Stimulated activated CD4-positive, alpha-beta T cell treated with anti-CD3 and anti-CD28 coated beads, Interleukin-2, amount 100 ng/mL, for 24 hours (primary cell): ENCODE data around the gene MCM10.
"Not testable (repeated sequence)": the region's sequence is repeated elsewhere in the genome, so short reads cannot be mapped to it uniquely, and the experiment has no call there.

Experiments used
- DNase-seq, 2 donors: peaks; one replicate each; pipeline ENCODE4 v3.0.0-alpha.2; 2020

MCM10 gene

GRCh38 chr10:13222566-13222965 is 61.2 kb downstream of the MCM10 start:
- DNase-seq: no peak

GRCh38 chr10:13223241-13223640 is 61.9 kb downstream of the MCM10 start:
- no peak for DNase-seq

GRCh38 chr10:13224210-13224995 is 63.0 kb downstream of the MCM10 start:
- DNase-seq: no peak

- DNase-seq: no peak
Measured at GRCh38 chr10:13225601-13226000, 64.2 kb downstream of the MCM10 start.

- no peak for DNase-seq
Measured at GRCh38 chr10:13227031-13227430, 65.7 kb downstream of the MCM10 start.

GRCh38 chr10:13231190-13231589 is 69.8 kb downstream of the MCM10 start:
- DNase-seq: no peak

- DNase-seq: no peak
Measured at GRCh38 chr10:13231808-13232207, 70.5 kb downstream of the MCM10 start.

GRCh38 chr10:13233358-13233757 is 72.0 kb downstream of the MCM10 start:
- DNase-seq: no peak

GRCh38 chr10:13234172-13234571 is 72.8 kb downstream of the MCM10 start, which contains the start of gene UCMA:
Gene UCMA, minus strand, starts transcription at chr10:13234374. Its CDS starts 116 bp downstream, at chr10:13234258.
- DNase-seq: no peak

- DNase-seq: not testable (repeated sequence)
Measured at GRCh38 chr10:13234736-13235135, 73.4 kb downstream of the MCM10 start.

- no peak for DNase-seq
Measured at GRCh38 chr10:13236638-13237037, 75.3 kb downstream of the MCM10 start.

- DNase-seq: no peak
Measured at GRCh38 chr10:13238271-13239077, 77.1 kb downstream of the MCM10 start.

GRCh38 chr10:13239923-13240322 is 78.6 kb downstream of the MCM10 start:
- DNase-seq: no peak

- no peak for DNase-seq
Measured at GRCh38 chr10:13241613-13242012, 80.3 kb downstream of the MCM10 start.

- DNase-seq: not testable (repeated sequence)
Measured at GRCh38 chr10:13242260-13242659, 80.9 kb downstream of the MCM10 start.

- DNase-seq: no peak
Measured at GRCh38 chr10:13247246-13247645, 85.9 kb downstream of the MCM10 start.

GRCh38 chr10:13247784-13248183 is 86.4 kb downstream of the MCM10 start:
- DNase-seq: no peak

GRCh38 chr10:13253726-13254125 is 92.4 kb downstream of the MCM10 start:
- no peak for DNase-seq

- no peak for DNase-seq
Measured at GRCh38 chr10:13256627-13257026, 95.3 kb downstream of the MCM10 start.

- DNase-seq: no peak
Measured at GRCh38 chr10:13257621-13258140, 96.3 kb downstream of the MCM10 start.
